Neutrophil (primary cell): ENCODE data around the gene KLRD1.

Source experiments
- H3K27ac ChIP-seq: fragments of 200-600 bp; sonication (generic); 2 replicates; pipeline ENCODE4 v1.5.1; 2016; ENCODE audit warnings: mild to moderate bottlenecking, moderate library complexity
- H3K27me3 ChIP-seq: fragments of 200-600 bp; sonication (generic); 2 replicates; pipeline ENCODE4 v1.6.0; 2016; ENCODE audit warnings: mild to moderate bottlenecking
- H3K36me3 ChIP-seq: fragments of 200-600 bp; sonication (generic); 2 replicates; pipeline ENCODE4 v1.5.1; 2017
- H3K4me1 ChIP-seq, 2 experiments: fragments of 200-600 bp in 1 of 2; sonication (generic) in 1 of 2; 1 replicate in 1 of 2; 2 replicates in 1 of 2; pipeline versions ENCODE4 v1.5.1 to v1.6.1; 2013 to 2016; ENCODE audit warnings: low read depth in 1 of 2, low read length in 1 of 2, mild to moderate bottlenecking in 1 of 2, moderate library complexity in 1 of 2; ENCODE audit not compliant: control insufficient read depth in 1 of 2, insufficient read depth in 1 of 2
- H3K4me3 ChIP-seq, 2 experiments: fragments of 200-600 bp in 1 of 2; sonication (generic) in 1 of 2; 1 replicate in 1 of 2; 2 replicates in 1 of 2; pipeline ENCODE4 v1.5.1; 2013 to 2016; ENCODE audit warnings: low read depth in 1 of 2, low read length in 1 of 2, mild to moderate bottlenecking in 1 of 2, moderate library complexity in 1 of 2
- H3K9me3 ChIP-seq: fragments of 200-600 bp; sonication (generic); 2 replicates; pipeline ENCODE4 v1.5.1; 2016
- CTCF ChIP-seq: fragments of 200-600 bp; sonication (generic); IDR thresholded peaks from 2 replicates; pipeline ENCODE4 v1.5.1; 2016; ENCODE audit warnings: antibody characterized with exemption

The KLRD1 gene

DNA sequence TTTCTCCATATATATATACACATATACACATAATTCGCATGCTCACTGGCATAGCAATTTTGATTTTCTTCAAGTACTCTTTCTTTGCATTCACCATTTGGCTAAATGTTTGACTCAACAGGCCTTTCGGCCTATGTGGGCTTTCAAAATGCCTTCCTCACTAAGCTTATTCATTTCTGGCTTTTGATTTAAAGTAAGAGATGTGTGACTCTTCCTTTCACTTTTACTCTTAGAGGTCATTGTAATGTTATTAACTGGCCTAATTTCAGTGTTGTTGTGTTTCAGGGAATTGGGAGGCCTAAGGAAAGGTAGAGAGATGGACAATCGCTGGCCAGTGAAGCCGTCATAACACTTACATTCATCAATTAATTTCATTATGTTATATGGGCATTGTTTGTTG lies 14.5 kb upstream of the KLRD1 start:
- H3K9me3 ChIP-seq = no peaks in the 10 kb centered on the region
- H3K27ac ChIP-seq = no peak overlapping the region
- no peak for TF ChIP-seq CTCF

GRCh38 chr12:10293570-10294227 lies 14.0 kb upstream of the KLRD1 start:
- Histone ChIP-seq H3K9me3 (no peaks in the 10 kb centered on the region), H3K4me1 (no peaks in the 10 kb centered on the region), H3K4me3 (no peak overlapping the region), H3K27ac (no peak overlapping the region), H3K27me3 (no peaks in the 10 kb centered on the region), H3K36me3 (no peaks in the 10 kb centered on the region)
- TF ChIP-seq CTCF = no peak

More for the DNA sequence above, 14.5 kb upstream of the KLRD1 start:
- Histone ChIP-seq H3K4me1 (no peaks in the 10 kb centered on the region), H3K27me3 (no peaks in the 10 kb centered on the region), H3K4me3 (no peak overlapping the region), H3K36me3 (no peaks in the 10 kb centered on the region)

DNA sequence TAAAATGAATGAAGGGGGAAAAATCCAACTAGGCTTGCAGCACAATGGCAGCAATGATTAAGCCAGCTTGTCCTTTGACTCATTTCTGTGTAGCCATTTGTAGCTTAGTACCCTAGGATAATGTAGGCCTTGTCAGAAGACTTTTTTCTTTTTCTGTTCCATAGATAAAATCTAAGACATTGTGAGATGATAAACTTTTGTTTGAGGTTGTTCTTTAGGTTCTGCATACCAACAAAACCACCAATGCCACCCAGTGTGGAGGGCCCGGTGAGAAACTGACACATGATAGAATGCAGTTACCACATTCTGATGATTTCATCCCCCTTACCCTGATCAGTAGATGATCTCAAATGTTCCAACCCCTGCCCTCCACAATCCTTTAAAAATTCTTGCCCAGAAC lies 6.6 kb upstream of the KLRD1 start:
- H3K9me3 ChIP-seq = no peaks in the 10 kb centered on the region
- H3K4me3 ChIP-seq = no peak overlapping the region
- no peak for TF ChIP-seq CTCF
- no peaks in the 10 kb centered on the region for H3K27me3 ChIP-seq
- H3K27ac ChIP-seq = no peak overlapping the region
- no peaks in the 10 kb centered on the region for H3K4me1 ChIP-seq
- H3K36me3 ChIP-seq = no peaks in the 10 kb centered on the region

- Histone ChIP-seq H3K9me3 (no peaks in the 10 kb centered on the region), H3K4me3 (no peak overlapping the region), H3K27ac (no peak overlapping the region), H3K36me3 (no peaks in the 10 kb centered on the region), H3K4me1 (no peaks in the 10 kb centered on the region), H3K27me3 (no peaks in the 10 kb centered on the region)
- TF ChIP-seq CTCF = no peak
Observed at GRCh38 chr12:10304161-10304574, 3.5 kb upstream of the KLRD1 start.

- Histone ChIP-seq H3K27me3 (no peaks in the 10 kb centered on the region), H3K4me1 (no peaks in the 10 kb centered on the region), H3K9me3 (no peaks in the 10 kb centered on the region), H3K36me3 (no peaks in the 10 kb centered on the region), H3K4me3 (no peak overlapping the region), H3K27ac (no peak overlapping the region)
- no peak for TF ChIP-seq CTCF
Observed at GRCh38 chr12:10305411-10305810, 2.3 kb upstream of the KLRD1 start.
